Retina (tissue), 1 donor: ENCODE measurements around the gene TCF15.
"Not testable (repeated sequence)": the region's sequence is repeated elsewhere in the genome, so short reads cannot be mapped to it uniquely, and the experiment has no call there.

Source experiments
- DNase-seq: peaks from one replicate; pipeline ENCODE4 v3.0.0-alpha.2; 2016

TCF15 gene

GRCh38 chr20:608970-609369 is 1.1 kb downstream of the TCF15 start:
- DNase-seq: no peak

GRCh38 chr20:607476-607875 is 2.6 kb downstream of the TCF15 start:
- no peak for DNase-seq

- no peak for DNase-seq
Observed at GRCh38 chr20:605237-605636, 4.9 kb downstream of the TCF15 start.

GRCh38 chr20:603116-603640 is 6.9 kb downstream of the TCF15 start:
- no peak for DNase-seq

GRCh38 chr20:602111-602970 is 7.8 kb downstream of the TCF15 start:
- no peak for DNase-seq

GRCh38 chr20:600736-601135 is 9.4 kb downstream of the TCF15 start:
- DNase-seq: no peak

GRCh38 chr20:600141-600540 is 10.0 kb downstream of the TCF15 start:
- no peak for DNase-seq

- DNase-seq: no peak
Observed at GRCh38 chr20:598133-598850, 11.8 kb downstream of the TCF15 start.

- DNase-seq: no peak
Observed at GRCh38 chr20:597560-597959, 12.5 kb downstream of the TCF15 start.

- no peak for DNase-seq
Observed at GRCh38 chr20:595330-596308, 14.5 kb downstream of the TCF15 start.

GRCh38 chr20:592506-592905 is 17.6 kb downstream of the TCF15 start:
- DNase-seq: no peak

GRCh38 chr20:591941-592340 is 18.2 kb downstream of the TCF15 start:
- no peak for DNase-seq

- no peak for DNase-seq
Observed at GRCh38 chr20:588932-589672, 21.0 kb downstream of the TCF15 start.

- no peak for DNase-seq
Observed at GRCh38 chr20:588476-588875, 21.6 kb downstream of the TCF15 start.

GRCh38 chr20:584971-585301 is 25.2 kb downstream of the TCF15 start:
- DNase-seq: no peak

GRCh38 chr20:584161-584970 is 25.7 kb downstream of the TCF15 start:
- DNase-seq: no peak

- no peak for DNase-seq
Observed at GRCh38 chr20:582204-582603, 27.9 kb downstream of the TCF15 start.

GRCh38 chr20:578940-579690 is 31.0 kb downstream of the TCF15 start:
- not testable (repeated sequence) for DNase-seq

- peak; percentile 47 for DNase-seq
Observed at GRCh38 chr20:577167-577791, 32.8 kb downstream of the TCF15 start.

- DNase-seq: no peak
Observed at GRCh38 chr20:576156-576555, 34.0 kb downstream of the TCF15 start.
